HG03039 (cell line): ENCODE results near the gene WASF2.
"Not testable (repeated sequence)": the region's sequence is repeated elsewhere in the genome, so short reads cannot be mapped to it uniquely, and the experiment has no call there.

Source experiments
- ATAC-seq: cut with Tn5 transposase; IDR thresholded peaks from one replicate; pipeline ENCODE4 v1.9.1; 2021; ENCODE audit warnings: mild to moderate bottlenecking, moderate library complexity; ENCODE audit not compliant: unreplicated experiment

WASF2 gene

GRCh38 chr1:27499142-27499541, 9.2 kb upstream of the WASF2 start:
- no peak for ATAC-seq

GRCh38 chr1:27496604-27497155, 6.7 kb upstream of the WASF2 start:
- no peak for ATAC-seq

- no peak for ATAC-seq
Measured at GRCh38 chr1:27492796-27493195, 2.8 kb upstream of the WASF2 start.

- ATAC-seq: no peak
Measured at GRCh38 chr1:27491748-27492700, 2.1 kb upstream of the WASF2 start.

- peak; percentile 16 for ATAC-seq
Measured at GRCh38 chr1:27489501-27489972, 430 bp downstream of the WASF2 start.

GRCh38 chr1:27487966-27488884, 1.7 kb downstream of the WASF2 start:
- ATAC-seq: no peak

GRCh38 chr1:27485363-27485762, 4.6 kb downstream of the WASF2 start:
- no peak for ATAC-seq

- ATAC-seq: no peak
Measured at GRCh38 chr1:27483659-27484058, 6.3 kb downstream of the WASF2 start.

GRCh38 chr1:27481994-27482620, 7.9 kb downstream of the WASF2 start:
- no peak for ATAC-seq

- no peak for ATAC-seq
Measured at GRCh38 chr1:27478098-27478497, 11.9 kb downstream of the WASF2 start.

- no peak for ATAC-seq
Measured at GRCh38 chr1:27476237-27476636, 13.7 kb downstream of the WASF2 start.

GRCh38 chr1:27475720-27476119, 14.2 kb downstream of the WASF2 start:
- ATAC-seq: no peak

- no peak for ATAC-seq
Measured at GRCh38 chr1:27473755-27474154, 16.2 kb downstream of the WASF2 start.

GRCh38 chr1:27472098-27472497, 17.9 kb downstream of the WASF2 start:
- not testable (repeated sequence) for ATAC-seq

GRCh38 chr1:27471477-27471876, 18.5 kb downstream of the WASF2 start:
- ATAC-seq: no peak

- no peak for ATAC-seq
Measured at GRCh38 chr1:27469334-27469733, 20.6 kb downstream of the WASF2 start.

GRCh38 chr1:27468378-27468777, 21.6 kb downstream of the WASF2 start:
- not testable (repeated sequence) for ATAC-seq

GRCh38 chr1:27464926-27465647, 24.9 kb downstream of the WASF2 start:
- no peak for ATAC-seq

GRCh38 chr1:27463916-27464315, 26.1 kb downstream of the WASF2 start:
- not testable (repeated sequence) for ATAC-seq

- not testable (repeated sequence) for ATAC-seq
Measured at GRCh38 chr1:27458521-27458920, 31.4 kb downstream of the WASF2 start.
